Activated T-helper 1 cell treated with anti-CD3 and anti-CD28 coated beads, Interleukin-12 subunit alpha, Interleukin-12 subunit beta, Interleukin-2, Interleukin-4 antibody, amounts not matched to agents 30 ng/mL and 10 ng/mL and 1 ng/mL, durations not matched to agents 14 hours and 24 hours and 36 hours (primary cell): ENCODE measurements around the gene SH3GL2. TPM values are rescaled to one million over a fixed set of nuclear protein-coding genes. Genes with fewer than 3 reads are reported as not detected.
"Not testable (repeated sequence)": the region's sequence is repeated elsewhere in the genome, so short reads cannot be mapped to it uniquely, and the experiment has no call there.

Source experiments
- DNase-seq: peaks from one replicate; pipeline ENCODE4 v3.0.0; 2021; ENCODE audit warnings: low spot score
- H3K27ac Mint-ChIP-seq: one replicate; pipeline ENCODE4 v1.8.0; 2021; ENCODE audit warnings: mild to moderate bottlenecking, mixed read lengths
- H3K27me3 Mint-ChIP-seq: one replicate; pipeline ENCODE4 v1.8.0; 2022; ENCODE audit warnings: mild to moderate bottlenecking, moderate library complexity, mixed read lengths; ENCODE audit not compliant: insufficient read depth
- H3K36me3 Mint-ChIP-seq: one replicate; pipeline ENCODE4 v1.8.0; 2021; ENCODE audit warnings: low read depth, mixed read lengths
- H3K4me1 Mint-ChIP-seq: one replicate; pipeline ENCODE4 v1.8.0; 2021; ENCODE audit warnings: low read depth, mixed read lengths
- H3K4me3 Mint-ChIP-seq: one replicate; pipeline ENCODE4 v1.8.0; 2021; ENCODE audit warnings: mild to moderate bottlenecking, moderate library complexity, mixed read lengths
- H3K9me3 Mint-ChIP-seq: one replicate; pipeline ENCODE4 v1.8.0; 2021; ENCODE audit warnings: mixed read lengths
- intact Hi-C: fragments of 100-400 bp; cut with micrococcal nuclease; formaldehyde crosslinking; loops from one replicate; pipeline ENCODE4 v1.15.1; 2024
- total RNA-seq: library from RNA; stranded (reverse); gene quantifications from 2 replicates; pipeline ENCODE4 v1.2.3, GENCODE V29; 2022

The SH3GL2 gene
- total RNA-seq, 1 donor from 2014 or later, result not detected

DNA sequence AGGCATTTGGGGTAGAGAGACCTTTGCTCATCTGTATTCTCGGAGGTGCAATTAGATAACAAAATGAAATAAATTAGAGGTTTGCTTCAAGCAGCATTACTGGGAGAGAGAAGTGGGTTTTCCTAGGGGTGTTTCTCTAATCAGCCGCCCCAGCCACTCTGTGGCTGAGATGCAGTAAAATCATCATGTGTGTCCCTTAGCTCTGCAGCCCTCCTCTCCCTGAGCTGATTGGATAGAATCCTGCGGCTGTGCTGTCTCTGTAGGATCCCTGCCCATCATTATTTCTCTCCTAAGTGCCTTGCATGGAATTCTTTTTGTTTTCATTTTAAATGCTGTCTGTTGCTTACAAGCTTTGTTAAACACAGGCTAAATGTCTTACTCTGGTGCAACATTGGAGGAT is 171.4 kb downstream of the SH3GL2 start:
- no peaks in the 10 kb centered on the region for H3K4me1 Mint-ChIP-seq

GRCh38 chr9:17751486-17751885 is 172.6 kb downstream of the SH3GL2 start:
- H3K4me1 Mint-ChIP-seq, result no peaks in the 10 kb centered on the region

More for the DNA sequence above, 171.4 kb downstream of the SH3GL2 start:
- Mint-ChIP-seq H3K27ac (no peak overlapping the region), H3K36me3 (no peaks in the 10 kb centered on the region), H3K27me3 (no peaks in the 10 kb centered on the region), H3K9me3 (peaks cover 4% of the 10 kb centered on the region), H3K4me3 (no peak overlapping the region)
- no peak for DNase-seq
- intact Hi-C loops, result no loop called here

GRCh38 chr9:17752021-17752420 is 173.2 kb downstream of the SH3GL2 start:
- no peaks in the 10 kb centered on the region for H3K27me3 Mint-ChIP-seq
- H3K27ac Mint-ChIP-seq, result no peak overlapping the region
- no peak overlapping the region for H3K4me3 Mint-ChIP-seq
- intact Hi-C loops, result no loop called here
- H3K4me1 Mint-ChIP-seq, result no peaks in the 10 kb centered on the region
- peaks cover 4% of the 10 kb centered on the region for H3K9me3 Mint-ChIP-seq
- DNase-seq, result no peak
- no peaks in the 10 kb centered on the region for H3K36me3 Mint-ChIP-seq

More at GRCh38 chr9:17751486-17751885, 172.6 kb downstream of the SH3GL2 start:
- intact Hi-C loops, result no loop called here
- Mint-ChIP-seq H3K4me3 (no peak overlapping the region), H3K27me3 (no peaks in the 10 kb centered on the region), H3K36me3 (no peaks in the 10 kb centered on the region), H3K27ac (no peak overlapping the region), H3K9me3 (peaks cover 4% of the 10 kb centered on the region)
- DNase-seq, result no peak

GRCh38 chr9:17757816-17758215 is 178.9 kb downstream of the SH3GL2 start:
- Mint-ChIP-seq H3K4me1 (no peaks in the 10 kb centered on the region), H3K27ac (no peak overlapping the region), H3K27me3 (no peaks in the 10 kb centered on the region), H3K4me3 (no peak overlapping the region), H3K36me3 (no peaks in the 10 kb centered on the region), H3K9me3 (peaks cover 4% of the 10 kb centered on the region)
- intact Hi-C loops, result no loop called here
- no peak for DNase-seq

GRCh38 chr9:17760250-17760649 is 181.4 kb downstream of the SH3GL2 start:
- no peak for DNase-seq
- H3K9me3 Mint-ChIP-seq, result no peaks in the 10 kb centered on the region
- H3K27ac Mint-ChIP-seq, result no peak overlapping the region
- no peak overlapping the region for H3K4me3 Mint-ChIP-seq
- intact Hi-C loops, result no loop called here
- H3K36me3 Mint-ChIP-seq, result no peaks in the 10 kb centered on the region
- no peaks in the 10 kb centered on the region for H3K4me1 Mint-ChIP-seq
- H3K27me3 Mint-ChIP-seq, result no peaks in the 10 kb centered on the region

DNA sequence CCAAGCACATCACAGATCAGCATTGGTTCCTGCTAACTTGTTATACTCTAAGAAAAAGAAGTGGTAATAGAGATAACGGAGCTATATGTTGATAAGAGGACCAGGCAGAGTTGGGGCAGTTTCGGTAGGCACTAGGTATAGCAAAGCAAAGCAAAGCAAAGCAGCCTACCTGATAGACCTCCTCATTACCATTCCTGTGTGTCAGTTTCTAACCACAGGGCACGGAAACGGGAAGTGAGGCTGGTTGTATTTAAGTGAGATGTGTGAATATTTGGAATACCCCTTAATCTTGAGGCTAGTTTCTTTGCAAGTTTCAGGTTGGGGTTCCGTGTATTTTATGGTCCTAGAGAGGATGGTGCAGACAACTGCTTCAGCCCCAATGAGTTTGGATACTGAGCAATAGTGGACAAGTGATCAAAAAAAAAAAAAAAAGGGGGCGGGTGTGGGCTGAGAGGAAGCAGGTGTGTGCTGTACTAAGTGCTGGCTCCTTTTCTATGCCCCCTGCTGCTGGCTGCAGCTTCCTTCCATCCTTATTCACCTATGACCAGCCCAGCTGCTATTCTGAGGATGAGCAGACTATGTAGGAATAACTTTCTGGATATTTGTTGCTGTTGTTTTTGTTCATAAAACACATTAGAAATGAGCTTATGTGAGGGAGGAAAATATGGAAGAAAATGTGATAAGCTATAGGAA is 183.3 kb downstream of the SH3GL2 start:
- H3K36me3 Mint-ChIP-seq, result no peaks in the 10 kb centered on the region
- intact Hi-C loops, result no loop called here
- no peaks in the 10 kb centered on the region for H3K9me3 Mint-ChIP-seq
- H3K4me3 Mint-ChIP-seq, result no peak overlapping the region
- H3K27ac Mint-ChIP-seq, result no peak overlapping the region
- no peaks in the 10 kb centered on the region for H3K27me3 Mint-ChIP-seq
- no peak for DNase-seq
- no peaks in the 10 kb centered on the region for H3K4me1 Mint-ChIP-seq

DNA sequence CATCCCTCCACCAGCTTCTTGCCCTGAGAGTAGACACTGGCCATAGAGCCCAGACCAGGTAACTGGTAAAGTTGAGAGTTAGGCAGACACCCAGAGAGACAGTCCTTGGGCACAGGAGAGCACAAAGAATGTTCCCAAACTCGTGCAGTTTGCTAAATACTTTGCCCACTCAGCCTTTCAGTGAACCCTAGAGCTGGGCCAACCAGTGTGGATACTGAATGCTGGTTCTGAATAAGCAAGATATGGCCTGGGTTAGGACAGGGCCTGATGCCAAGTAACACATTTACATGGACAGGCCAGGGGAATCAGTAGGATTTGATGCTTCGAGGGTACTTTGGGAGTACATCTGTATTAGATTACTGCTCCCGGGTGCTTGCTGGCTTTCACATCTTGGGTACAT is 185.4 kb downstream of the SH3GL2 start:
- no peak overlapping the region for H3K4me3 Mint-ChIP-seq
- intact Hi-C loops, result no loop called here
- no peak for DNase-seq
- no peaks in the 10 kb centered on the region for H3K9me3 Mint-ChIP-seq
- H3K27me3 Mint-ChIP-seq, result no peaks in the 10 kb centered on the region
- H3K36me3 Mint-ChIP-seq, result no peaks in the 10 kb centered on the region
- H3K4me1 Mint-ChIP-seq, result no peaks in the 10 kb centered on the region
- no peak overlapping the region for H3K27ac Mint-ChIP-seq

DNA sequence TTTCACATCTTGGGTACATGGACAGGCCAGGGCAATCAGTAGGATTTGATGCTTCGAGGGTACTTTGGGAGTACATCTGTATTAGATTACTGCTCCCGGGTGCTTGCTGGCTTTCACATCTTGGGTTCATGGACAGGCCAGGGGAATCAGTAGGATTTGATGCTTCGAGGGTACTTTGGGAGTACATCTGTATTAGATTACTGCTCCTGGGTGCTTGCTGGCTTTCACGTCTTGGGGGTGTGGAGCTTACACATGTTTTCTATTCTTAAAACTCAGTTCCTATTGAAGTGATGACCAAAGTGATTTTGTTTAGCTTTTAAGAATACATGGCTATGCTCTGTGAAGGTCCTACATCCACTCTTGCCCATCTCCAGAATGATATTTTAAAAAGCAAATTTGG is 186.3 kb downstream of the SH3GL2 start:
- H3K27ac Mint-ChIP-seq, DNase-seq, H3K27me3 Mint-ChIP-seq, H3K9me3 Mint-ChIP-seq, H3K36me3 Mint-ChIP-seq, H3K4me3 Mint-ChIP-seq, intact Hi-C loops, H3K4me1 Mint-ChIP-seq: not testable (repeated sequence)

- no peaks in the 10 kb centered on the region for H3K36me3 Mint-ChIP-seq
- H3K4me1 Mint-ChIP-seq, result no peaks in the 10 kb centered on the region
- H3K4me3 Mint-ChIP-seq, result no peak overlapping the region
- no peak for DNase-seq
- intact Hi-C loops, result no loop called here
- H3K27ac Mint-ChIP-seq, result no peak overlapping the region
- no peaks in the 10 kb centered on the region for H3K27me3 Mint-ChIP-seq
- H3K9me3 Mint-ChIP-seq, result no peaks in the 10 kb centered on the region
Observed at GRCh38 chr9:17772223-17772622, 193.4 kb downstream of the SH3GL2 start.

DNA sequence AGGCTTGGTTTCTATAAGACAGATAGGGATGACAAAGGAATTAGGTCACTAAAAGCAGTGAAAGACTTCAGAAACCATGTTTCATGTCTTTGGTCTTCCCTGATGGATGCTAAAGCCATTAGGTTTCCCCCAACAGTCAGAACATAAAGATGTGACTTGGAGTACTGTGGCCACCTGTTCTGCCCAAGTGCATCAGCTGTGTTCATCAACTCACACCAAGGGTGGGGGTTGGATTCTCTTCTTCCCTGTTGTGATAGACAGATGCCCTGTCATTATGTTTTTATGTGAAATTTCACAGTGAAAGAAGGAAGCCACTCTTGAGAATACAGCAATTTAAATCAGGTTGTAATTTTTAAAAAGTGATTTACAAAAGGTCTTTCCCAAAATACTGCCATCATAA is 196.8 kb downstream of the SH3GL2 start:
- H3K9me3 Mint-ChIP-seq, result no peaks in the 10 kb centered on the region
- no peak for DNase-seq
- no peaks in the 10 kb centered on the region for H3K27me3 Mint-ChIP-seq
- H3K4me1 Mint-ChIP-seq, result no peaks in the 10 kb centered on the region
- no peak overlapping the region for H3K27ac Mint-ChIP-seq
- H3K36me3 Mint-ChIP-seq, result no peaks in the 10 kb centered on the region
- H3K4me3 Mint-ChIP-seq, result no peak overlapping the region
- intact Hi-C loops, result no loop called here

- Mint-ChIP-seq H3K9me3 (no peaks in the 10 kb centered on the region), H3K27me3 (no peaks in the 10 kb centered on the region), H3K36me3 (no peaks in the 10 kb centered on the region), H3K4me1 (no peaks in the 10 kb centered on the region), H3K4me3 (no peak overlapping the region), H3K27ac (no peak overlapping the region)
- intact Hi-C loops, result no loop called here
- DNase-seq, result no peak
Observed at GRCh38 chr9:17776735-17777134, 197.9 kb downstream of the SH3GL2 start.

- DNase-seq, result no peak
- Mint-ChIP-seq H3K4me3 (no peak overlapping the region), H3K27me3 (no peaks in the 10 kb centered on the region), H3K36me3 (no peaks in the 10 kb centered on the region), H3K9me3 (no peaks in the 10 kb centered on the region), H3K4me1 (no peaks in the 10 kb centered on the region), H3K27ac (no peak overlapping the region)
- intact Hi-C loops, result no loop called here
Observed at GRCh38 chr9:17777465-17777864, 198.6 kb downstream of the SH3GL2 start.

GRCh38 chr9:17782430-17783149 is 203.7 kb downstream of the SH3GL2 start:
- Mint-ChIP-seq H3K36me3 (no peaks in the 10 kb centered on the region), H3K4me3 (no peak overlapping the region), H3K9me3 (no peaks in the 10 kb centered on the region), H3K4me1 (no peaks in the 10 kb centered on the region), H3K27ac (no peak overlapping the region), H3K27me3 (no peaks in the 10 kb centered on the region)
- no peak for DNase-seq
- intact Hi-C loops, result no loop called here
